CD4-positive, alpha-beta T cell (primary cell): Measurements from ENCODE around the gene TSPYL1. TPM values are rescaled to one million over a fixed set of nuclear protein-coding genes. Genes with fewer than 3 reads are reported as not detected.

ENCODE experiments used
- ATAC-seq: fragments of 200-7000 bp; cut with Tn5 transposase; one replicate; pipeline ENCODE4 v1.10.0; 2022; ENCODE audit warnings: mild to moderate bottlenecking; ENCODE audit not compliant: poor library complexity
- CTCF ChIA-PET: fragments of 350-600 bp; sonication (Branson Sonifier 250); formaldehyde crosslinking; loops from one replicate; lab custom pipeline; 2021; ENCODE audit warnings: antibody characterized with exemption, inconsistent platforms; lab: Charles Lee
- POLR2A ChIA-PET: fragments of 350-600 bp; sonication (Branson Sonifier 250); formaldehyde crosslinking; loops from one replicate; lab custom pipeline; 2021; ENCODE audit warnings: antibody characterized with exemption, inconsistent platforms; lab: Charles Lee
- DNase-seq, 14 experiments: peaks; one replicate each; pipeline ENCODE4 v3.0.0-alpha.2; 2013 to 2020; ENCODE audit warnings: mixed read lengths in 2 of 14
- H3K27ac ChIP-seq, 2 donors: one replicate each; pipeline versions ENCODE4 v1.5.1 to v1.7.0; 2013; ENCODE audit warnings: low read length in 2 of 2, low read depth in 1 of 2, mild to moderate bottlenecking in 1 of 2
- H3K27me3 ChIP-seq, 2 experiments: 1 replicate in 1 of 2; 2 replicates in 1 of 2; pipeline versions ENCODE4 v1.6.1 to v1.7.0; 2013; ENCODE audit warnings: low read length in 2 of 2, control low read depth in 1 of 2, mild to moderate bottlenecking in 1 of 2, moderate library complexity in 1 of 2; ENCODE audit not compliant: insufficient read depth in 2 of 2, control insufficient read depth in 1 of 2
- H3K36me3 ChIP-seq: one replicate; pipeline ENCODE4 v1.6.1; 2013; ENCODE audit warnings: low read length, control low read depth; ENCODE audit not compliant: insufficient read depth
- H3K4me1 ChIP-seq: one replicate; pipeline ENCODE4 v1.6.1; 2013; ENCODE audit warnings: low read length, control low read depth; ENCODE audit not compliant: insufficient read depth
- H3K4me3 ChIP-seq: one replicate; pipeline ENCODE4 v1.5.1; 2013; ENCODE audit warnings: mild to moderate bottlenecking, low read length, moderate library complexity
- H3K9me3 ChIP-seq, 2 experiments: 1 replicate in 1 of 2; 2 replicates in 1 of 2; pipeline versions ENCODE4 v1.6.1 to v1.7.0; 2013; ENCODE audit warnings: low read length in 2 of 2, mild to moderate bottlenecking in 2 of 2, control low read depth in 1 of 2, moderate library complexity in 1 of 2; ENCODE audit not compliant: control insufficient read depth in 1 of 2, insufficient read depth in 1 of 2
- H3K27ac Mint-ChIP-seq: one replicate; pipeline ENCODE4 v1.8.0; 2020; ENCODE audit warnings: mixed read lengths
- H3K27me3 Mint-ChIP-seq: one replicate; pipeline ENCODE4 v1.8.0; 2021; ENCODE audit warnings: mixed read lengths
- H3K36me3 Mint-ChIP-seq: one replicate; pipeline ENCODE4 v1.8.0; 2021; ENCODE audit warnings: low read depth, mixed read lengths
- H3K4me1 Mint-ChIP-seq: one replicate; pipeline ENCODE4 v1.8.0; 2021; ENCODE audit warnings: low read depth, mixed read lengths
- H3K4me3 Mint-ChIP-seq: one replicate; pipeline ENCODE4 v1.8.0; 2020; ENCODE audit warnings: mild to moderate bottlenecking, mixed read lengths
- H3K9me3 Mint-ChIP-seq: one replicate; pipeline ENCODE4 v1.8.0; 2020; ENCODE audit warnings: mixed read lengths
- intact Hi-C, 2 experiments: fragments of 100-400 bp; cut with DNase I in 1 of 2; cut with micrococcal nuclease in 1 of 2; formaldehyde crosslinking; loops; one replicate each; pipeline versions ENCODE4 v1.15.1 to v1.9.0; 2023 to 2025; cut with DNase I, micrococcal nuclease
- total RNA-seq, 174 experiments: library from RNA in 2 of 174; stranded (reverse) in 2 of 174; gene quantifications; one replicate each; pipeline ENCODE4 v1.2.3 and lab custom pipeline; 2021 to 2026
- TF ChIP-seq, protein P1 (sequence below): fragments of 200-600 bp; IDR thresholded peaks from one replicate; pipeline ENCODE4 v1.8.0; 2022; ENCODE audit warnings: antibody characterized with exemption, mild to moderate bottlenecking

TSPYL1 gene
- total RNA-seq, 2 experiments from 2014 or later, result 225 to 226 TPM

DNA sequence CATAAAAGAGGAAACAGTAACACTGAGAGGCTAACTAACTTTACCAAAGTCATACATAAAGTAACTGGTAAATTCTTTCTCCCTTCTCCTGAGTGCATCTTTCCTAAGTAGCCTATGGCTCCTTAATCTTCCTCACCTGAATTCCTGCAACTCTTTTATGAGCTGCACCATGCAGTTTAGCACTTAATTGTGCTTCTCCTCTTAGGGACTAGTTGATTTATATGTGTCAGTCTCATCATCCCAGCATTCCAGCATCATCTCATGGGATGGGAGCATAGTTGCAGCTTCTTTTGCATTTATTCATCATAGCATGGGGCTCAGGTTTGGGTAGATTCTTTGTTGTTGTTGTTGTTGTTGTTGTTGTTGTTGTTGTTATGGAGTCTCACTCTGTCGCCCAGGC, 3.5 kb upstream of the TSPYL1 start:
- Histone ChIP-seq H3K9me3 (no peaks in the 10 kb centered on the region), H3K4me3 (no peak overlapping the region), H3K36me3 (peaks cover 3% of the 10 kb centered on the region), H3K27ac (no peak overlapping the region), H3K4me1 (peaks cover 20% of the 10 kb centered on the region), H3K27me3 (no peaks in the 10 kb centered on the region)
- H3K27me3 Mint-ChIP-seq, result no peaks in the 10 kb centered on the region
- ChIA-PET CTCF (interaction anchor here (0.6 to 2.1 kb wide), 2 partner anchors 14 to 63 kb away, joined by 5 to 11 read pairs; no protein-coding TSS in a partner anchor), POLR2A (no interaction called here)
- H3K9me3 Mint-ChIP-seq, result no peaks in the 10 kb centered on the region
- H3K27ac Mint-ChIP-seq, result no peak overlapping the region
- DNase-seq, result no peak
- ATAC-seq, result no peak
- TF ChIP-seq, protein P1, sequence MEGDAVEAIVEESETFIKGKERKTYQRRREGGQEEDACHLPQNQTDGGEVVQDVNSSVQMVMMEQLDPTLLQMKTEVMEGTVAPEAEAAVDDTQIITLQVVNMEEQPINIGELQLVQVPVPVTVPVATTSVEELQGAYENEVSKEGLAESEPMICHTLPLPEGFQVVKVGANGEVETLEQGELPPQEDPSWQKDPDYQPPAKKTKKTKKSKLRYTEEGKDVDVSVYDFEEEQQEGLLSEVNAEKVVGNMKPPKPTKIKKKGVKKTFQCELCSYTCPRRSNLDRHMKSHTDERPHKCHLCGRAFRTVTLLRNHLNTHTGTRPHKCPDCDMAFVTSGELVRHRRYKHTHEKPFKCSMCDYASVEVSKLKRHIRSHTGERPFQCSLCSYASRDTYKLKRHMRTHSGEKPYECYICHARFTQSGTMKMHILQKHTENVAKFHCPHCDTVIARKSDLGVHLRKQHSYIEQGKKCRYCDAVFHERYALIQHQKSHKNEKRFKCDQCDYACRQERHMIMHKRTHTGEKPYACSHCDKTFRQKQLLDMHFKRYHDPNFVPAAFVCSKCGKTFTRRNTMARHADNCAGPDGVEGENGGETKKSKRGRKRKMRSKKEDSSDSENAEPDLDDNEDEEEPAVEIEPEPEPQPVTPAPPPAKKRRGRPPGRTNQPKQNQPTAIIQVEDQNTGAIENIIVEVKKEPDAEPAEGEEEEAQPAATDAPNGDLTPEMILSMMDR, result no peak
- intact Hi-C loops, result loop anchor here in 1 of 2 experiments (5.0 to 10.0 kb wide), 3 partner anchors 284 to 1392 kb away; partner anchors contain the start of genes KPNA5 and NUS1
- H3K4me3 Mint-ChIP-seq, result no peak overlapping the region
- H3K36me3 Mint-ChIP-seq, result peaks cover 20% of the 10 kb centered on the region
- peaks cover 34% of the 10 kb centered on the region for H3K4me1 Mint-ChIP-seq

DNA sequence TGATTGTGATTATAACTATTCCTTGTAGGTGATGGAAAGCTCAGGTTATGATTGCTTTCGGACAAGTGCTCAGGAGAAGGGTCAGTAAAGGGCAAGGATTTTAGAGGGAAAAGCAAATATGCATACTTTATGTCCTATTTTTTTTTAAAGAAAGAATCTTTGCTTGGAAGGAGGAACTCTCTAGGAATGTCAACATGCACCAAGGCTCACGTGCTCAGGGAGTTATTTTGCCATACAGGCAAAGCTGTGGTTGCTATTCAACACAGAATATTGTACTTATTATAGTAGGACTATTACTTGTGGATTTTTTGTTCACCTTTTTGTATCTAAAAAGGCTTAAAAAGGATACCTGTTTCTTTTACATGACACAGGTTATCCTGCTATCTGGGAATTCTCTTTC, 3.0 kb upstream of the TSPYL1 start:
- no peak for DNase-seq
- Mint-ChIP-seq H3K36me3 (peaks cover 25% of the 10 kb centered on the region), H3K27ac (no peak overlapping the region), H3K4me3 (no peak overlapping the region), H3K4me1 (peaks cover 38% of the 10 kb centered on the region), H3K9me3 (no peaks in the 10 kb centered on the region), H3K27me3 (no peaks in the 10 kb centered on the region)
- Histone ChIP-seq H3K27ac (no peak overlapping the region), H3K4me1 (peaks cover 25% of the 10 kb centered on the region), H3K36me3 (peaks cover 7% of the 10 kb centered on the region), H3K4me3 (no peak overlapping the region), H3K9me3 (no peaks in the 10 kb centered on the region), H3K27me3 (no peaks in the 10 kb centered on the region)
- POLR2A ChIA-PET, result no interaction called here
- CTCF ChIA-PET, result interaction anchor here (0.6 to 2.1 kb wide), 3 partner anchors 9 to 63 kb away, joined by 5 to 11 read pairs (median 5); no protein-coding TSS in a partner anchor
- TF ChIP-seq, protein P1, result no peak
- intact Hi-C loops, result loop anchor here in 1 of 2 experiments (5.0 to 10.0 kb wide), 3 partner anchors 285 to 1392 kb away; partner anchors contain the start of genes KPNA5 and NUS1
- ATAC-seq, result no peak

DNA sequence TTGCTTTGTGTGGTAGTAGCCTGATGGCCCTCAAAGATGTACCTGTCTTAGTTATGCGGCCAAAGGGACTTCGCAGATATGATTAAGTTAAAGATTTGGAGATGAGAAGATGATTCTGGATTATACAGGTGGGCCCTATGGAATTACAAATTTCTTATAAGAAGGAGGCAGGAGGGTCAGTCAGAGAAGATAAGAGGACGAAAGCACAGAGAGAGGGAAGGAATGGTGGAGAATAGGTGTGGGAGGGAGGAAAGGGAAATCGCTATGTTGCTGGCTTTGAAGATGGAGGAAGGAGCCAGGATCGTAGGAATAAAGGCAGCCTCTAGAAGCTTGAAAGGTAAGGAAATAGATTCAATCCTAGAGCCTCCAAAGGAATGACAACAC, 1.2 kb upstream of the TSPYL1 start:
- no peak overlapping the region for H3K4me3 ChIP-seq
- H3K27me3 ChIP-seq, result no peaks in the 10 kb centered on the region
- Mint-ChIP-seq H3K27me3 (no peaks in the 10 kb centered on the region), H3K27ac (peak overlapping the region; percentile 95), H3K4me3 (peak overlapping the region; percentile 96), H3K36me3 (peaks cover 43% of the 10 kb centered on the region), H3K9me3 (no peaks in the 10 kb centered on the region), H3K4me1 (peaks cover 56% of the 10 kb centered on the region)
- TF ChIP-seq, protein P1, result no peak
- H3K4me1 ChIP-seq, result peaks cover 33% of the 10 kb centered on the region
- H3K9me3 ChIP-seq, result no peaks in the 10 kb centered on the region
- CTCF ChIA-PET, result interaction anchor here (2.1 to 3.8 kb wide), 2 partner anchors 12 to 290 kb away, joined by 6 to 42 read pairs; partner anchors contain the start of gene RWDD1
- peaks cover 19% of the 10 kb centered on the region for H3K36me3 ChIP-seq
- peak overlapping the region in 1 of 2 donors; percentile 97 for H3K27ac ChIP-seq
- intact Hi-C loops, result loop anchor here (2.0 to 10.0 kb wide), 4 partner anchors 286 to 1394 kb away; partner anchors contain the start of genes KPNA5 (in 1 of the 2), NUS1 (in 1 of the 2) and RWDD1 (in 1 of the 2)
- ATAC-seq (no peak), DNase-seq (no peak)
- POLR2A ChIA-PET, result interaction anchor here (1.0 to 5.2 kb wide), 4 partner anchors 12 to 388 kb away, joined by 5 to 122 read pairs (median 106); partner anchors contain the start of genes RWDD1, TSPYL4 and ZUP1
